ENCODE results near the gene ENPP7. TPM values are rescaled to one million over a fixed set of nuclear protein-coding genes. Genes with fewer than 3 reads are reported as not detected.

Gene ENPP7
- total RNA-seq, 1 donor, result not detected

DNA sequence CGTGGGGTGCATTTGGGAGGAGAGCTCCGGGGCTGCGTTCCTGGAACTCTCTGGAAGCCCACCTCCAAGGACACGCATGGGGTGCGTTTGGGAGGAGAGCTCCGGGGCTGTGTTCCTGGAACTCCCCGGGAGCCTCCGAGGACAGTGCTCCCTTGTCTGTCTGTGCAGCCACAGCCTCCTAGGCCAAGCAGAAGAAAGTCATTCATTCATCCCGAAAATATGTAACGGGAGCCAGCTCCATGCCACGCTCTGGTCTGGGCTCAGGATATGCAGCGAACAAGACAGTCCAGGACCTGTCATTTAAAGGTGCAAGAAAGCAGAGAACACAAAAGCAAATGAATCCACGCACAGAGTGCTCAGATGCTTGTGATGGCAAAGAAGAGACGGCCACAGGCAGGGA is 7.9 kb downstream of the ENPP7 start:
- no peak for DNase-seq (ENCODE audit: low read depth)
- H3K4me3 ChIP-seq (ENCODE audit: low read depth, low read length), result no peak overlapping the region
- TF ChIP-seq, protein P1, sequence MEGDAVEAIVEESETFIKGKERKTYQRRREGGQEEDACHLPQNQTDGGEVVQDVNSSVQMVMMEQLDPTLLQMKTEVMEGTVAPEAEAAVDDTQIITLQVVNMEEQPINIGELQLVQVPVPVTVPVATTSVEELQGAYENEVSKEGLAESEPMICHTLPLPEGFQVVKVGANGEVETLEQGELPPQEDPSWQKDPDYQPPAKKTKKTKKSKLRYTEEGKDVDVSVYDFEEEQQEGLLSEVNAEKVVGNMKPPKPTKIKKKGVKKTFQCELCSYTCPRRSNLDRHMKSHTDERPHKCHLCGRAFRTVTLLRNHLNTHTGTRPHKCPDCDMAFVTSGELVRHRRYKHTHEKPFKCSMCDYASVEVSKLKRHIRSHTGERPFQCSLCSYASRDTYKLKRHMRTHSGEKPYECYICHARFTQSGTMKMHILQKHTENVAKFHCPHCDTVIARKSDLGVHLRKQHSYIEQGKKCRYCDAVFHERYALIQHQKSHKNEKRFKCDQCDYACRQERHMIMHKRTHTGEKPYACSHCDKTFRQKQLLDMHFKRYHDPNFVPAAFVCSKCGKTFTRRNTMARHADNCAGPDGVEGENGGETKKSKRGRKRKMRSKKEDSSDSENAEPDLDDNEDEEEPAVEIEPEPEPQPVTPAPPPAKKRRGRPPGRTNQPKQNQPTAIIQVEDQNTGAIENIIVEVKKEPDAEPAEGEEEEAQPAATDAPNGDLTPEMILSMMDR (IDR thresholded peaks at IDR 0.05; ENCODE audit: insufficient read depth, low read depth, low read length), result no peak

DNA sequence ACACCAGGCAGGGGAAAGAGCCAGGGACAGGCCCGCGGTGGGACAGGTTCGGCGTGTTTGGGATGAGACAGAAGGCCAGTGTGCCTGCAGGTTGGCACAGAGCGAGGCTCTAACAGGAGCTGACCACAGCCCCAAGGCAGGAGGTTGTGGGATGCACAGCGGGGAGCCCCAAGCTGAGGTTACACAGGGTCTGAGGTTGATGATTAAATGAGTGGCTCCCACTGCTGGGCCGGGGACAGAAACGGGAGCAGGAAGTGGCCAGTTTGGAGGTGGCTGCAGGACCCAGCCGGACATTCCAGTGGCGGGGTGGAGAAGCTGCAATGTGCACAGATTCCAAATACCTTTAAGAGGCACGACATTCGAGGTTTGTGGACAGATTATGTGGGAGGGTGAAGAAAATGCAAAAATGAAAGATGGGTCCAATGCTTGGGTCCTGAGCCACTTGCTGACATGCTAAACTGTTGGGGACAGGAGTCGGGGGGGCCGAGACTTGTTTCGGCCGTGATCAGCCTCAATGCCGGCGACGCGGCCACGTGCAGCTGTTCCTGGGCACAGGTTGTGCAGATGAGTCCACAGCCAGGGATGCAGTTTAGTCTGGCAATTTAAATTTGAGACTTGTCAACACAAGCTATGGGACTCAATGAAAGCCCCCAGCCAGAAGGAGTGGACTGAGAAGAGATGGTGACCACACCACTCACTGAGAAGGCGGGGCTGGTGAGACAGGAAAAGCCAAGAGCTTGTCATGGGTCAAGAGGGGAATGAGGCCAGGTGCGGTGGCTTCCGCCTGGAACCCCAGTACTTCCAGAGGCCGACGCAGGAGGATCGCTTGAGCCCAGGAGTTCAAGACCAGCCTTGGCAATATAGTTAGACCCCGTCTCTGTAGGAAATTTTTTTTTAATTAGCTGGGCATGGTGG is 8.7 kb downstream of the ENPP7 start:
- TF ChIP-seq, protein P1 (IDR thresholded peaks at IDR 0.05; ENCODE audit: insufficient read depth, low read depth, low read length), result no peak
- DNase-seq (ENCODE audit: low read depth), result no peak
- no peak overlapping the region for H3K4me3 ChIP-seq (ENCODE audit: low read depth, low read length)

DNA sequence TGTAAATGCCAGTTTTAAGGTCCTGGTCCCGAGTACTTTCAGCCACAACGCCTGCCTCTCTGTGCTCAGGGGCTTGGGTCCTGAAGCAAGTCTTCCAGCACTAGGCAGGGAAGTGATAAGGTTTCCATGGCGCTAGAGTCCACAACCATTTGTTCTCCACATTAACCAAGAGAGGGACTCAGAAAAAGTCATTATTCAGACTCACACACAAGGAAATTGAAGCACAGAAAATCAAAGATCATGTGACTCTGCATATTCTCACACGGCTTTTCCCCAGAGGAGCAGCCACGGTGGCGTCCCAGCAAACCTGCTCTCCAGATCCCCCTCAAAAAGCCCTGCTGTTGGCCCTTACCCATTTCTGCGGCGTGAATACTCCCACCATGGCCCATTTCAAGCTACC is 9.7 kb downstream of the ENPP7 start:
- no peak for DNase-seq (ENCODE audit: low read depth)
- no peak overlapping the region for H3K4me3 ChIP-seq (ENCODE audit: low read depth, low read length)
- TF ChIP-seq, protein P1 (IDR thresholded peaks at IDR 0.05; ENCODE audit: insufficient read depth, low read depth, low read length), result no peak

DNA sequence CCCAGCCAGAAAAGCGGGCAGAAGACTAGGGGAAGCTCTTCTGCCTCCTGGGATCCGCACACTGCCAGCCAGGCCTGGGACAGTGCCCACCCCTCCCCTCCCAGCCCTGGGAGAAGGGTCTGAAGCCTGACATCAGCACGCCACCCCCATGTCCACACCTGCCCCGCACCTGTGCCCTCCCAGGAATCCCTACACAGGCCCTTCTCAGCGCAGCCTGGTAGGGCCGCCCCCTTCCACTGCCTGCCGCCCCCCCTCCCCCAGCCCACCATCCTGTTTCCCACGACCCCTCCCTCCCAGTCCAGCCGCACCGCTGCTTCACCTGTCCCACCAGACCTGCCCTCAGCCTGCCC is 10.6 kb downstream of the ENPP7 start:
- H3K4me3 ChIP-seq (ENCODE audit: low read depth, low read length), result no peak overlapping the region
- TF ChIP-seq, protein P1 (IDR thresholded peaks at IDR 0.05; ENCODE audit: insufficient read depth, low read depth, low read length), result no peak
- no peak for DNase-seq (ENCODE audit: low read depth)

DNA sequence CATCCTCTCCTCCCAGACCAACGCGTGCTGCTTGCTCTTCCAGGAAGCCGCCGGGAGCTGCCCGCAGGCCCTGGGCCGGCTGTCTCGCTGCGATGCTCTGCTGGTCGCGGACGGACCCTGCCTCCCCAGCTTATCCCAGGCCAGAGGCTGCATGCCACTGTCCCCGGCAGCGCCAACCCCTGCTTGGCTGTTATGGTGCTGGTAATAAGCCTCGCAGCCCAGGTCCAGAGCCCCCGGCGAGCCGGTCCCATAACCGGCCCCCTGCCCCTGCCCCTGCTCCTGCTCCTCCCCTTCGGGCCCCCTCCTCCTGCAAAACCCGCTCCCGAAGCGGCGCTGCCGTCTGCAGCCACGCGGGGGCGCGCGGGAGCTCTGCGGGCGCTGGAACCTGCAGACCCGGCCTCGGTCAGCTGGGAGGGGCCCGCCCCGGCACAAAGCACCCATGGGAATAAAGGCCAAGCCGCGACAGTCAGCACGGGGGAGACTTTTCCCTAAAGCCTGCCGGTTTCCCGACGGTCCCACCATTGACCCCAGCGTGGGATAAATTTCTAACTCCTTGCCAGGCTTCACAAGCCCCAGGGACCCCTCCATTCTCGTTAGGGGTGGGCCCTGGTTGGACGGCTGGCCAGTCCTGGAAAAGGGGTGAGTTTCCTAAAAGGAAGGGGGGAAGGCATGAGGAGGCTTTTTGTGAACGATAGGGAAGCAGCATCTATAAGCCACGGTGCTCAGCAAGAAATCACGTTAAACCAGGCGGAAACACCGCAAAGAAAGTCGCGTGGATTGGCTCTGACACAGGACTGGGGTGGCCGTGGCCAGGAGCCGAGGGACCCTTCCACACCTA is 11.2 kb downstream of the ENPP7 start:
- peak; percentile 42 for DNase-seq (ENCODE audit: low read depth)

DNA sequence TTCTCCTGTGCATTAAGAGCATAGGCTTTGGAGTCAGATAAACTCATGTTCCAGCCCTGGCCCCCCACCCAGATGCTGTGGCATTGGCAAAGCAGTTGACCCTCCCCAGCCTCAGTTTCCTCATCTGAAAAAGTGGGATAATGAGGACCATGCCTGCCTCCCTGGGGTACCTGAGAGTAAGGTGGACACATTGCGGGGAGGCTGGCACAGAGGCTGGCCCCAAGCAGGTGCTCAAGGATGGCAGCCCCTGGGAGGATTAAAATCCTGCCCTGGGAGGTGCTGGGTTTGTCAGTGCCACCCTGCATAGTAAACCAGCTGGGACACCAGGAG is 11.8 kb downstream of the ENPP7 start:
- no peak overlapping the region for H3K4me3 ChIP-seq (ENCODE audit: low read depth, low read length)
- TF ChIP-seq, protein P1 (IDR thresholded peaks at IDR 0.05; ENCODE audit: insufficient read depth, low read depth, low read length), result no peak
- no peak for DNase-seq (ENCODE audit: low read depth)

More for the DNA sequence above, 11.2 kb downstream of the ENPP7 start:
- H3K4me3 ChIP-seq (ENCODE audit: low read depth, low read length), result no peak overlapping the region
- TF ChIP-seq, protein P1 (IDR thresholded peaks at IDR 0.05; ENCODE audit: insufficient read depth, low read depth, low read length), result peak; percentile 93
